Stimulated activated CD8-positive, alpha-beta memory T cell treated with anti-CD3 and anti-CD28 coated beads, Interleukin-4, amount 100 ng/mL, for 48 hours (primary cell): ENCODE measurements around the gene PITPNM1.

ENCODE experiments used
- DNase-seq: peaks from one replicate; pipeline ENCODE4 v3.0.0-alpha.2; 2020

PITPNM1 gene

DNA sequence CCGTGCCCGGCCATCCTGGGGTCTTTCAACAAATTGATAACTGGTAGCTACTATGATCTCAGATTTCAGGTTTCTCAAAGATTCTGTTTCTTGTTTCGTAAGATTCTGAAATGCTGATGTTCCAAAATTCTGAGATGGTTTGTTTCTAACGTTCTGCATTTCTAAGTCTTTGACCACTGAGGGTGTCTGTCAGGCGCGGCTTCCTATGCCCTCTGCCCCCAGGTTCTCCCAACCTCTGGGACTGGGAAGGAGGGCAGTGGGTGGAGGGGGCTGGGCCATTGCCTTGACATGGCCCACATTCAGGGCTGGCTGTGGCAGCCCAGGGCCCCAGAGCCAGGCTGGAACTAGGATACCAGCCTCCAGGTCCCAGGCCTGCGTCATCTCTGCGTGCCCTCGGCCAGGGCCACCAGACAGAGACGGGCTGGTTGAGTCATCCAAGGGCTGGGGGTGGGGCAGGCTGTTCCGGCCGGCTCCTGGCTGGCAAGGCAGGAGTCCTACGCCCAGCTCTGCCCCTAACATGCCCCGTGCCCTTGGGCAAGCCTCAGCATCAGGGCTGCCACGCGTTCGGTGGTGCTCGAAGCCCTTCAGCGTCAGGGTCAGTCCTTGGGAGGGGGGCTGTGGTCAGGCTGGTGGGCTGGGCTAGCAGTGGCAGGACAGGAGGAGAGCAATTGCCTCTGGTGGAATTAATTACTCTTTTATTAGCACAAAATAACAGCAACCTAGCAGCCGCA, 41.3 kb downstream of the PITPNM1 start:
- no peak for DNase-seq

DNA sequence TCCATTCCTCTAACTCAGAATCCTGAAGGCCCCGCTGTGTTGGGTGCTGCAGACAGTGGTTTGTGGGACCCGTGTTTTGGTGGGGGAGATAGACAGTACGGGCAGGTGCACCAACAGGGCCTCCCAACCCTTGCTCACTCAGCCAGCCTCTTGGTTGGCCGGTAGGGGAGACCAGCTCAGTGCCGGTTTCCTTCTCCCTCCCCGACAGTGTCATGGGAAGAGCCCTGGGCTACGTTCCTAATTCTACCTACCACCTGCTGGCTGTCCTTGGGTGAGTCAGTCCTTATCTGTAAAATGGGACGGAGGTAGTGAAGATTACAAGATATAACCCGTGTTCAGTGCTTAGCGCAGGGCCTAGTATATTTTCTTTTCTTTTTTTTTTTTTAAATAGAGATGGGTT, 42.0 kb downstream of the PITPNM1 start:
- DNase-seq: no peak

DNA sequence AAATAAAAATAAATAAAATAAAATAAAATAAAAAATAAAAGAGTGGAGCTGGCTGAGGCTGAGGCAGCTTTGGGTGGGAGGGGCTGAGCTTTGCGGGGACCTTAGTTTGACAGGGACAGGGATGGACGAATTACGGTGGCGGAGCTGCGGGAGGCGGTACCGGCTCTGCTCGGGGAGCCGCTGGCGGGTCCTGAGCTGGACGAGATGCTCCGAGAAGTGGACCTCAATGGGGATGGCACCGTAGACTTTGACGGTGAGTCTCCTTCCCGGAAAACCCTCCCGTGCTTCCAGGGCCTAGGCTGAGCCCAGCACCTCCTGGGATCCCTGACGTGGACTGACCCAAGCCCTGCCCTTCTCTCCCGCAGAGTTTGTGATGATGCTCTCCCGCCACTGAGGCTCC, 46.9 kb downstream of the PITPNM1 start:
- DNase-seq: no peak

DNA sequence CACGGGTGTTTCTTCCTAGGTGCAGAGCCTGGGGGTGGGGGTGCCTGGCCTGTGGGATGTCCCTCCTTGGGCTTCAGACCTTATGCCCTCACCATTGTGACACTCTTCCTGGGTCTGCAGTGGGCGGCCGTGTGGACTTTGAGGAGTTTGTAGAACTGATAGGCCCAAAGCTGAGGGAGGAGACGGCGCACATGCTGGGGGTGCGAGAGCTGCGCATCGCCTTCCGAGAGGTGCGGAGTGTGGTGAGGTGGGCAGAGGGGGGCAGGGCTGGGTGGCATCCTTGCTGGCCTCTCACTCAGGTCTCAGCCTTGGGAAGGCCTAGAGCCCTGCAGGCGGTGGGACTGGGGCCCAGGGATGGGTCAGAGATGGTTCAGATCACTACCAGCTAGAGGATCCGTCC, 47.7 kb downstream of the PITPNM1 start:
- no peak for DNase-seq

DNA sequence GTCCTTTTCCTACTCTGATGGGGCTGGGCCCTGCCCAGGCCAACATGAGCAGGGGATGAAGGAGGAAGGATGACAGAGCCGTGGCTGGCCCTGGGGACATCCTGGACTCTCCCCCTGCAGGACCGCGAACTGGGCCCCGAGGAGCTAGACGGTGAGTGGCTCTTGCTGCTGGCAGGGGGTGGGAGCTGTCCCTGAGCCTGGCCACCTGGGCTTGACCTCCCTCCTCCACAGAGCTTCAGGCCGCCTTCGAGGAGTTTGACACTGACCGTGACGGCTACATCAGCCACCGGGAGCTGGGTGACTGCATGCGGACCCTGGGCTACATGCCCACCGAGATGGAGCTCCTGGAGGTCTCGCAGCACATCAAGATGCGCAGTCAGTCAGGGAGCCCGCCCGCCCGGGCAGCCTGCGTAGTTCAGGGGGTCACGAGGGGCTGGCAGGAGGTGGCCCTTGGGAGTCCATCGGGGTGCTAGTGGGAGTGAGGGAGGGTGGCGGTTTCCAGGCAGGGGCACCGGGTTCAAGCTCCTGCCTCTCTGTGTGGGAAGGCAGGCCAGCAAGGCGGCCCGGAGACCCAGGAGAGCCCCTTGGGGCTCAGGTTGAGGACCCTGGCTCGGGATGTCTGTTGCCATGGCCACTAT, 49.0 kb downstream of the PITPNM1 start:
- no peak for DNase-seq

DNA sequence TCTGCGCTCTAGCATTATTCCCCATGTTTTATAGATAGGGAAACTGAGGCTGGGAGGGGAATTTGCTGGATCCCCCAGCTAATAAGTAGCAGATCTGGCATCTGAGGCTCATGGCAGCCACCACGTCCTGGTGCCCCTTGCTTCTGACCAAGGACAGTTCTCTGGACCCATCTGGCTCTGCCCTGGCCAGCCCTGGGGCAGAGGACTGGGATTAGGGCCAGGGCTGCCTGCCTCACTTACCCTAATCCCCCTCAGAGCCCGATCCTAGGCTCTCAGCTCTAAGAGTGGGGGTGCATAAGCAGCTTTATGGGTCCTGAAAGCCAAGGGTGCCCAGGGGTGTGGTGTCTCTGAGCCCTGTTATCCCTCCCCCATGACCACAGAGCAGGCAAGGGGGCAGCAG, 50.1 kb downstream of the PITPNM1 start, which contains the start of gene CABP4:
TSS of gene CABP4 (plus strand) at position 301 of the 400 bp plus-strand sequence. CDS start at position 371, 70 bp downstream.
- no peak for DNase-seq

DNA sequence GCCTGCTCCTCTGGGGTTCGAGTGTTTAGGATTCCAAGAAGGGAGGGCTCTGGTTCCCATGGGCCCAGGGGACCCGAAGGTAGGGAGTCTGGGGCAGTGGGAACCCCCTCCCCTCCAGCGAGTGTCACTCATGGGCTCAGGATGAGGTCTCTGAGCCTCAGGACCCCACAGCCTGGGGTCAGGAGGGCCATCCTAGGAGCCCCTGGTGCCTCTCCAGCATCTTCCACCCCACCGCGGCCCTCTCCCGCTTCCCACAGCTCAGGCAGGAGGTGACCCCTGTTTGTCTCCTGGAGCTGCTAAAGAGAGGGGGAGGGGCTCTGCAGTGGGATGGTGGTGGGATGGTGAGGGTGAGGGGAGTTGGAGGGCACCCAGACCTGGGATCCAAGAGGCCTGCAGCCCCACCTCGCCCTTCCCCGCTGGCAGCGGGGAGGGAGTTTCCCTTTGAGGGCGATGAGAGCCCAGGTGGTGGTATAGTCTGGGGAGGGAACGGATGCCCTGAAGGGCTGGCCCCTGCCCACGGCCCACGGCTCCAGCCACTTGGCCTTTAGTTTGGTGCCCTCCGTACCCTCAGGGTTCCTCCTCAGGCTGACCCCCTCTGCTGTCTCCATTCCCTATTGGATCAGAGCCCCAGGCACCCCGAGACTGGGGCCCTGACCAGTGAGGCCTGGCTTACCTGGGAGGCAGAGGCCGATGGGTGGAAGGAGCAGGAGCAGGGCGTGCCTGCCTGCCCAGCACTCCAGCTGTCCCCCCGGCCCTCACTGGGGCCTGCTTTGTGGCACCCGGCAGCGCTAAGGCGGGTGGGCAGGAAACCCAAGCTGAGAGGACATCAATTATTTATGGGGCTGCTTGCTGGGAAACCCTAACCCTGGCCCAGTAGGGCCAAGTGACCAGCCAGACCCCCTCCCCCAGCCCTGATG, 51.1 kb downstream of the PITPNM1 start:
- no peak for DNase-seq

DNA sequence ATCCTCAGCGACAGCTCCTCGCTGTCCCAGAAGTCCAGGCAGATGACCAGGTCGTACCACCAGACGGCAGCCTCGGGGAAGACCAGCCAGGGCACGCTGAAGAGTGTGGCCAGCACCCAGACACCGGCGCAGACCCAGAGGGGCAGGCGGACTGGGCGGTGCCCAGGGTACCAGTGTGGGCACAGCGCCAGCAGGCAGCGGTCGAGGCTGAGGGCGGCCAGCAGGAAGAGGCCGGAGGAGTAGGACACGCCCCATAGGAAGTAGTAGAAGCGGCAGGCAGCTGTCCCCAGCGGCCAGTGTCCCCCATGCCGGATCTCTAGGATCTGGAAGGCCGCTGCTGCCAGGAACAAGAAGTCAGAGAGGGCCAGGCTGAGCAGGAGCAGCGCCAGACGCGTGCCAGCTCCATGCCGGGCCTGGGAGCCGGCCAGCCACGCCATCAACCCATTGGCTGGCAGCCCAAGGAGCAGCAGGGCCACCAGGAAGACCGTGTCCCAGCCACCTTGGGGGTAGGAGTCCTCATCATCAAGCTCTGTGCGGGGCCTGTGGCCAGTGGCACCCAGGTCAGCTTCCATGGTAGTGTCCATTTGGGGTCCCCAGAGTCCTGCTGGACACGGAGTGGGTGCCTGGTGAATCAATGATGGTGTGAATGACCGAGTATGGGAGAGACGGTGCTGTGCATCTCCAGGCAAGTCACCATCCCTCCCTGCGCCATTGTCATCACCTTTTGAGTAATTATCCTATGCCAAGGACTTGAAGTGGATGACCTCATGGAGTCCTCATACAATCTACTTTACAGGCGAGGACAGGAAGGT, 52.8 kb downstream of the PITPNM1 start, which contains the start of gene GPR152:
TSS of gene GPR152 (minus strand) at position 589 of the 812 bp plus-strand sequence. CDS start at position 584, 5 bp downstream.
- DNase-seq: no peak

DNA sequence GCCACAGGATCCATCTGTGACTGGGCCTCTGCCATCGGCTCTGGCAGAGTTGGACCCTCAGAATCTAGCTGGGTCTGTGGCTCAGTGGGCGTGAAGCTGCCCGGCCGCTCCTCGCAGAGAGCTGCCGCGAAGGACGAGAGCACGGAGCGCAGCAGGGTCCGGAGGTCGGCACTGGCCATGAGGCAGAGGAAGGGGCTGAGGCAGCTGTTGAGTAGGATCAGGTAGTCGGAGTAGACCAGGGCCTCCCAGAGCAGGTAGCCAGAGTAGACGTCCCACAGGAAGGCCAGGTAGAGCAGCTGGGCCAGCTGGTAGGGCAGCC, 53.5 kb downstream of the PITPNM1 start:
- no peak for DNase-seq

DNA sequence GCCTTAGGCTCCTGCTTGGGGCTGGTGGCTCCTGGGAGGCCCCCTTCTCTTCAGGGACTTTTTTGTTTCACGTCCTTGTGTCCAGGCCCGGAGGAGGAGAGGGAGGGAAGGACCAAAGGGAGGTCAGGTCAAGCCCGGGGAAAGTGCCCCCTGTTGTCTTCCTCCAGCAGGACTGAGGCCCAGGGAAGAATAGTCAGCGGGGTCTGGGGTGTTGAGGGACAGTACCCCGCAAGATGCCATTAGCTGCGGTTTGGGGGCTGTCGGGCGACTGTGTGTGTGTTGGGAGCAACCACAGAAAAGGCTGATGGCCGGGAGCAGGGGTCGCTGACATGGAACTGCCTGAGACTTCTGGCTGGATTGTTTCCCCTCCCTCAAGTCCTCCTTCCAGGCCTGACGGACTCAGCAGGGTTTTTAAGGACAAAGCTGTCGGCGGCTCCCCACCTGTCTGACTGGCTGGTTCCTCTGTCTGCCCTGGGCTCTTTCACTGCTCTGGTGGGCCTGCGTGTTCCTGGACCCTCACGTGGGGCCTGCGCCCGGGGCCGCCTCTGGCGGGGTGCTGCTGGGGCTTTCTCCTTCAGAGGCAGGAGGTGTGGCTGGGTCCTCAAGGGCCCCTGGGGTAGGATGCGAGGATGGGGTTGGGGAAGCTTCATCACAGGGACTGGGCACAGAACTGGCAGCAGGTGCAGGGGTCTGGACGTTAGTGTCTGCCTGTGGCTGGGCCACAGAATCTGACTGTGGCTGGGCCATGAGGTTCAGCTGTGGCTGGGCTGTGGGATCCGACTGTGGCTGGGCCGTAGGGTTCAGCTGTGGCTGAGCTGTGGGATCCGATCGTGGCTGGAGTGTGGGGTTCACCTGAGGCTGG, 54.1 kb downstream of the PITPNM1 start:
- no peak for DNase-seq

DNA sequence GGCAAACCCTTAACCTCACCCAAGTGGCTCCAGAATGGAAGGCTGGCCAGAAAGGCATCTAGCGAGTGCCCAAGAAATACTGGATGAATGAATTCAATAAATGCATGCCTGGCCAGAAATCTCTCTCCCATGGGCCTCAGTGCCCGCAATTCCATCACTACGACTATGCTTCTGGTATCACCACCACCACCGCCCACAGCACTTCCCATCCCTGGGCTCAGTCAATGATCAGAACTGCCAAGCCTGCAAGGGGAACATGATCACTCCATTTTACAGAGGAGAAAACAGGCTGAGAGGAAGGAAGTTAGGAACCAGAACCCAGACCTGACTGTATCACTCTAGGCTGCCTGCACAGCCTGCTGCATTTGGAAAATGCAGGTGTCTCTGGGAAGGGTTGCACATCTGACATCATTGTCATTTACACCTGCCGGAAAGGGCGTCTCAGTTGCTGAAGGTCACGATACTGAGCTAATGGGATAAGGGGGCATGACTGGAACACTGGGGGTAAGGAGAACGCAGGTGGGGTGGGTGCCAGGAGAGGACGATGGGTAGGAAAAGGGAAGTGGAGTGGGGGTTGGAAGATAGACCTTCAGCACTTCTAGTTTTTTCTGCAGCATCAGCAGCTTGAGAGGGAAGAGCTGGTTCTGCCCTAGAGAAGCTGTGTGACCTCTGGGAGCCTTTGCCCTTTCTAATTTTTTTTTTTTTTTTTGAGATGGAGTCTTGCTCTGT, 55.9 kb downstream of the PITPNM1 start:
- DNase-seq: no peak

DNA sequence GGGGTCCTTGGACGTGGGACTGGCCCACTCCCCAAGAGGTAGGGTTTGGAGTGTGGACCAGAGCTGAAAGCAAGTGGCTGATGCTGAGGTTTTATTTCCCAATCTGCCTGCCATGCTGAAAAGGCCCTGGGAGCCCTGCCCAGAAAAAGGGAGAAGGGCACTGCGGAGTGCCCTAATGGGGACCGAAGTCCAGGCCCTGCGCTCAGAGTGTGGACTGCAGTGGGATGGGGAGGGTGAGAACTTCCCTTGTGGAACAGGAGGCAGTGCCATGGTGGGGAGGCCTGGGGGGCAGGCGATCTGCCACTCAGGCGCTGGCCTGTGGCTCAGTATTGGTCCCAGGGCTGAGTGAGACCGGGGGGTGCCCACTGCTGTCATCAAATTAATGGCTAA, 56.9 kb downstream of the PITPNM1 start:
- DNase-seq: no peak

DNA sequence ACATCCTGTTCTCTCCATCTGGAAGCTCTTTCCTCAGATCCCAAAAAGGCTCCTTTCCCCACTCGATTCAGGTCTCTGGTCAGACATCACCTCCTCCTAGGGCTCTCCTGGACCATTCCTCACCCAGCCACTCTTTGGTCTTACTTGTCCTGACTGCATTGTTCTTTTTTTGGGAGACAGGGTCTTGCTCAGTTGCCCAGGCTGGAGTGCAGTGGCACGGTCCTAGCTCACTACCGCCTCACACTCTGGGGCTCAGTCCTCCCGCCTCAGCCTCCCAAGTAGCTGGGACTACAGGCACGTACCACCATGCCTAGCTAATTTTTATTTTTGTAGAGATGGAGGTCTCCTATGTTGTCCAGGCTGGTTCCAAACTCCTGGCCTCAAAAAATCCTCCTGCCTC, 59.6 kb downstream of the PITPNM1 start:
- no peak for DNase-seq

DNA sequence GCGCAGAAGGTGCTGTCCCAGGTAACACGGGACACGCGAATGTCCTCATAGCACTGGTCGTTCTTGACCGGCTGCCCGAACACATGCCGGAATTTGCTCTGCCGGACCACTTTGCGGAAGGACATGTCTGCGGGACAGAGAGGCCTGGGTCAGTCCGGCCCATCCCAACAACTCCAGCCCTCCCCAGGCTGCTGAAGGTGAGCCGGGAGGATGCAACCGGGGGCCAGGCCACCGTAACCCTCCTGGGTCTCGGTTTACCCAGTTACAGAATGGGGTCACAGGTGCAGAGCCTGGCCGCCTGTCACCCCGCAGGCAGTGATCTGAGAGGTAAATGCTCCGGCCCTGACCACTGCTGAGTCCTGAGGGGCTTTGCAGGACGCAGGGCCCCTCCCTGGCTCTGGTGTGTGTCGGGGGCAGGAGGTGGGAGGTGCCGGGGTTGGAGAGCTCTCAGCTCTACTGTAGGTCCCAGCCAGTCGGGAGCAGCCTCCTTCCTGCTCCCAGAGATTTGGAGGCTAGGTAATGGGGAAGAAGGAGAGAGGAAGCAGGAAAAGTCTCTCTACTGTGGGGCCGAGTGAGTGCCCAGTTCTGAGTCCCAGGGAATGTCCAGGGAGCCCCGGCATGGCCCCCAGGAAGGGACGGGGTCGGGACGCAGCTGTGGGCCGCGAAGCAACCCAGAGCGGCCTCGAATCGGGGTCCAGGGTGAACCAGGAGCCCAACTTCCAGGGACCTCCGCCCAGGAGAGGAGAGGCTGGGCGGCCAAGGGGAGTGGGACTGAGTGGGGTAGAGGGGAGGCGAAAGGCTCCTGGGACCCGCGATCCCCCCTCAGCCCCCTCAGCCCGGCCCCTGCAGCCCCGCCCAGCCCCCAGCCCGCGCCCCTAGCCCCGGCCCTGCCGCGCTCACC, 62.4 kb downstream of the PITPNM1 start:
- DNase-seq: no peak
